Endothelial cell of umbilical vein (primary cell): Measurements from ENCODE around the gene HYAL3. TPM values are rescaled to one million over a fixed set of nuclear protein-coding genes. Genes with fewer than 3 reads are reported as not detected.

ENCODE experiments used
- BruUV-seq: library from RNA; stranded (reverse); fragments of 400-500 nt; replicated peaks from 2 replicates; lab custom pipeline; 2021; lab: Mats Ljungman, UMichigan
- CTCF ChIA-PET: fragments of 300-600, 350-600 bp; sonication (Branson Sonifier 250); formaldehyde crosslinking; loops from one replicate; lab custom pipeline; 2021; ENCODE audit warnings: antibody characterized with exemption, inconsistent platforms; lab: Charles Lee
- POLR2A ChIA-PET: fragments of 300-600, 350-600 bp; sonication (Branson Sonifier 250); formaldehyde crosslinking; loops from one replicate; lab custom pipeline; 2021; ENCODE audit warnings: antibody characterized with exemption, inconsistent platforms; lab: Charles Lee
- DNase-seq: peaks from one replicate; pipeline ENCODE4 v3.0.0-alpha.2; 2011; ENCODE audit warnings: low read depth, low spot score
- FAIRE-seq: peaks from 2 replicates; lab custom pipeline; 2011; peaks lifted over from hg19 to GRCh38; lab: Jason Lieb, UNC
- H2AFZ ChIP-seq: 2 replicates; pipeline ENCODE4 v1.6.0; 2012; ENCODE audit warnings: low read depth, low read length, control low read depth, inconsistent platforms
- H3K27ac ChIP-seq: 2 replicates; pipeline ENCODE4 v1.5.1; 2011; ENCODE audit warnings: low read depth, mild to moderate bottlenecking, control low read depth, low read length, moderate library complexity; ENCODE audit not compliant: insufficient read depth
- H3K27me3 ChIP-seq, 2 experiments: 2 replicates each; pipeline versions ENCODE4 v1.6.0 to v1.6.1; 2011; ENCODE audit warnings: low read length in 2 of 2, mixed read lengths in 1 of 2; ENCODE audit not compliant: control insufficient read depth in 2 of 2, insufficient read depth in 2 of 2
- H3K36me3 ChIP-seq, 2 experiments: 2 replicates in 1 of 2; 3 replicates in 1 of 2; pipeline ENCODE4 v1.5.1; 2011; ENCODE audit warnings: low read length in 2 of 2, mild to moderate bottlenecking in 1 of 2, moderate library complexity in 1 of 2; ENCODE audit not compliant: control insufficient read depth in 2 of 2, insufficient read depth in 2 of 2; ENCODE audit errors: extremely low read depth in 1 of 2
- H3K4me1 ChIP-seq: 3 replicates; pipeline ENCODE4 v1.5.1; 2011; ENCODE audit warnings: mild to moderate bottlenecking, low read length; ENCODE audit not compliant: control insufficient read depth, insufficient read depth; ENCODE audit errors: extremely low read depth
- H3K4me2 ChIP-seq: 2 replicates; pipeline ENCODE4 v1.6.1; 2011; ENCODE audit warnings: low read length, control low read depth, mixed read lengths; ENCODE audit not compliant: insufficient read depth
- H3K4me3 ChIP-seq, 3 experiments: fragments of 200-600 bp in 1 of 3; sonication (generic), shearing (Covaris generic) in 1 of 3; replicated peaks in 1 of 3; 2 replicates each; pipeline ENCODE4 v1.5.1; 2011 to 2016; ENCODE audit warnings: control low read depth in 3 of 3, low read length in 3 of 3, mild to moderate bottlenecking in 2 of 3, inconsistent platforms in 1 of 3, low read depth in 1 of 3, moderate library complexity in 1 of 3; ENCODE audit not compliant: insufficient read depth in 1 of 3
- H3K79me2 ChIP-seq: 2 replicates; pipeline ENCODE4 v1.6.0; 2012; ENCODE audit warnings: low read length, inconsistent platforms; ENCODE audit not compliant: control insufficient read depth, insufficient read depth
- H3K9ac ChIP-seq: replicated peaks from 2 replicates; pipeline ENCODE3; 2011; ENCODE audit warnings: low read length, control low read depth; ENCODE audit not compliant: insufficient read depth; ENCODE audit errors: extremely low read depth
- H3K9me1 ChIP-seq: replicated peaks from 3 replicates; pipeline ENCODE4 v1.6.0; 2011; ENCODE audit warnings: mild to moderate bottlenecking, low read length; ENCODE audit not compliant: control insufficient read depth, insufficient read depth; ENCODE audit errors: extremely low read depth
- H3K9me3 ChIP-seq: replicated peaks from 2 replicates; pipeline ENCODE4 v1.5.1; 2012; ENCODE audit warnings: low read length, inconsistent platforms; ENCODE audit not compliant: control insufficient read depth, insufficient read depth
- H4K20me1 ChIP-seq: replicated peaks from 2 replicates; pipeline ENCODE3; 2011; ENCODE audit warnings: mild to moderate bottlenecking, low read length; ENCODE audit not compliant: control insufficient read depth, insufficient read depth; ENCODE audit errors: extremely low read depth
- EZH2 ChIP-seq: IDR thresholded peaks from 2 replicates; pipeline ENCODE4 v1.6.1; 2012; ENCODE audit warnings: borderline replicate concordance, low read depth, mild to moderate bottlenecking, moderate library complexity, low read length, inconsistent platforms; ENCODE audit not compliant: severe bottlenecking
- FOS ChIP-seq: IDR thresholded peaks from 2 replicates; pipeline ENCODE4 v1.6.1; 2011; ENCODE audit warnings: mild to moderate bottlenecking, low read length, moderate library complexity, borderline replicate concordance; ENCODE audit not compliant: insufficient read depth
- GATA2 ChIP-seq: IDR thresholded peaks from 2 replicates; pipeline ENCODE4 v1.7.0; 2011; ENCODE audit warnings: low read depth, mild to moderate bottlenecking, moderate library complexity, mixed read lengths, low read length; ENCODE audit not compliant: insufficient read length, insufficient read depth
- MYC ChIP-seq: IDR thresholded peaks from one replicate; pipeline ENCODE4 v1.6.1; 2011; ENCODE audit warnings: mild to moderate bottlenecking, low read depth, low read length
- POLR2A ChIP-seq: IDR thresholded peaks from 2 replicates; pipeline ENCODE4 v1.6.1; 2012; ENCODE audit warnings: low read depth, mild to moderate bottlenecking, control low read depth, low read length
- POLR2AphosphoS5 ChIP-seq: IDR thresholded peaks from 2 replicates; pipeline ENCODE4 v1.6.1; 2012; ENCODE audit warnings: low read depth, mild to moderate bottlenecking, control low read depth, low read length, moderate library complexity; ENCODE audit not compliant: insufficient read depth
- dilution Hi-C: fragments of 300-500 bp; cut with MboI; formaldehyde crosslinking; loops from one replicate; pipeline ENCODE4 v1.15.0; 2019; ENCODE audit warnings: low sequenced_read_pairs; ENCODE audit not compliant: extremely low pct_ligation_motif_present
- intact Hi-C: fragments of 100-400 bp; cut with micrococcal nuclease; formaldehyde crosslinking; loops from one replicate; pipeline ENCODE4 v1.10.0; 2022
- polyA plus RNA-seq, 4 experiments: library from polyadenylated mRNA; depleted of rRNA in 3 of 4; stranded (reverse) in 3 of 4; unstranded in 1 of 4; fragments of >200 nt; gene quantifications; 2 replicates each; pipeline versions ENCODE4 v1.2.1 to v1.2.3, GENCODE V29; 2011 to 2012; ENCODE audit warnings: missing spikeins in 1 of 4
- total RNA-seq: library from RNA; stranded (reverse); gene quantifications from 2 replicates; pipeline ENCODE4 v1.2.3, GENCODE V29; 2021
- TF ChIP-seq, protein P1 (sequence below), 2 donors: IDR thresholded peaks; 1 replicate in 1 of 2; 2 replicates in 1 of 2; pipeline ENCODE4 v1.5.1; 2011; ENCODE audit warnings: low read length in 2 of 2, mild to moderate bottlenecking in 2 of 2, moderate library complexity in 2 of 2, control low read depth in 1 of 2, inconsistent platforms in 1 of 2, low read depth in 1 of 2; ENCODE audit not compliant: insufficient read depth in 1 of 2; ENCODE audit errors: extremely low read depth in 1 of 2
- TF ChIP-seq, protein P2 (sequence below): IDR thresholded peaks from 2 replicates; pipeline ENCODE4 v1.6.1; 2011; ENCODE audit not compliant: insufficient read depth, insufficient read length

Gene HYAL3
- total and polyA plus RNA-seq, 2 donors (not counting 3 experiments of a cell fraction or from before 2014, with no cell fraction given), result 4.8 to 11.5 TPM

DNA sequence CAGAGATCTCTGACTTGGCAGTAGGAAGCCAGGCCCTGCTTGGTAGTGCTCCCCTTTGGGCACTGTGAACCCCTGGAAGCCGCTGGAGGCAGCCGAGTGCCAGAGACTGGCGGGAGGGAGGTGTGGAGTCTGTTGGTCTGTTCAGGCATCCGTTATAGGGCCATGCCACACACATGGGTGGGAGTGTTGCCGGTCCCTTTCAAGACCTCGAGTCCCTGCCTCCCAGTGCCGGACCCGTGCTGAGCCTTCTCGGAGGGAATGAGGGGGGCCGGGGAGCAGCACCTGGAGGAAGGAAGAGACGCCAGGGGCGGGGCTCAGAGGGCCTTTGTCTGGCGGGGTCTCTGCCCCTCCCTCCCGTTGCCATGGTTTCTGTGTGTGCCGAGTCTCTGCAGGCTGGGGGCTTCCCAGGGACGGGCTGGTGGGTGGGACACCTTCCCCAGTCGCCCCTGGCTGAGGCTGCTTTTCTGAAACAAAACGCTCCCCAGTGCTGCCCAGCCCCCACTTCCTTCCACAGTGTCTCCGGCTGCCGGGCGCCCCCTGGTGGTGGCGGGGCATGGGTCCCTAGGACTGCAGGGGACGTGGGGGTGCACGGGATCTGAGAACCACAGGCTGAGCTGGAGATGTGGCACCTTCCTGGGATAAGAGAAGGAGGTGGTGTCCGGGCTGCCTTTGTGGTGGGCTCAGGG, 53.2 kb downstream of the HYAL3 start:
- H3K9me1 ChIP-seq, result no peaks in the 10 kb centered on the region
- no peak overlapping the region for H3K4me3 ChIP-seq
- peak overlapping the region; percentile 56 for H3K9ac ChIP-seq
- peaks cover 4 to 26% of the 10 kb centered on the region in 2 experiments for H3K36me3 ChIP-seq
- DNase-seq (peak; percentile 90), FAIRE-seq (peak; percentile 95)
- H3K4me2 ChIP-seq, result peak overlapping the region; percentile 32
- dilution Hi-C loops (no loop called here), intact Hi-C loops (loop anchor here (1.0 to 2.0 kb wide), 5 partner anchors 8 to 27 kb away; no protein-coding TSS in a partner anchor)
- H3K4me1 ChIP-seq, result peaks cover 92% of the 10 kb centered on the region
- BruUV-seq, result no TSS peak
- no peaks in the 10 kb centered on the region for H4K20me1 ChIP-seq
- H3K79me2 ChIP-seq, result peaks cover 91% of the 10 kb centered on the region
- no peaks in the 10 kb centered on the region for H3K27me3 ChIP-seq
- H3K27ac ChIP-seq, result peak overlapping the region; percentile 86
- no peaks in the 10 kb centered on the region for H3K9me3 ChIP-seq
- ChIA-PET POLR2A (interaction anchor here (1.0 to 1.9 kb wide), 4 partner anchors 10 to 82 kb away, joined by 3 to 14 read pairs (median 4); partner anchors contain the start of genes GNAI2, SEMA3B and TUSC2), CTCF (interaction anchor here (0.5 to 3.7 kb wide), 25 partner anchors 8 to 407 kb away, joined by 3 to 134 read pairs (median 6); partner anchors contain the start of genes GNAI2, GNAT1 and IFRD2)
- no peak for TF ChIP-seq MYC
- no peak for TF ChIP-seq GATA2
- TF ChIP-seq, protein P1, sequence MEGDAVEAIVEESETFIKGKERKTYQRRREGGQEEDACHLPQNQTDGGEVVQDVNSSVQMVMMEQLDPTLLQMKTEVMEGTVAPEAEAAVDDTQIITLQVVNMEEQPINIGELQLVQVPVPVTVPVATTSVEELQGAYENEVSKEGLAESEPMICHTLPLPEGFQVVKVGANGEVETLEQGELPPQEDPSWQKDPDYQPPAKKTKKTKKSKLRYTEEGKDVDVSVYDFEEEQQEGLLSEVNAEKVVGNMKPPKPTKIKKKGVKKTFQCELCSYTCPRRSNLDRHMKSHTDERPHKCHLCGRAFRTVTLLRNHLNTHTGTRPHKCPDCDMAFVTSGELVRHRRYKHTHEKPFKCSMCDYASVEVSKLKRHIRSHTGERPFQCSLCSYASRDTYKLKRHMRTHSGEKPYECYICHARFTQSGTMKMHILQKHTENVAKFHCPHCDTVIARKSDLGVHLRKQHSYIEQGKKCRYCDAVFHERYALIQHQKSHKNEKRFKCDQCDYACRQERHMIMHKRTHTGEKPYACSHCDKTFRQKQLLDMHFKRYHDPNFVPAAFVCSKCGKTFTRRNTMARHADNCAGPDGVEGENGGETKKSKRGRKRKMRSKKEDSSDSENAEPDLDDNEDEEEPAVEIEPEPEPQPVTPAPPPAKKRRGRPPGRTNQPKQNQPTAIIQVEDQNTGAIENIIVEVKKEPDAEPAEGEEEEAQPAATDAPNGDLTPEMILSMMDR (IDR thresholded peaks at IDR 0.05; ENCODE audit: extremely low read depth in 1 of 2, insufficient read depth in 1 of 2, low read depth in 1 of 2, low read length in 2 of 2), result peak; percentile 98 to 99
- TF ChIP-seq POLR2AphosphoS5, result peak; percentile 4
- no peak for TF ChIP-seq EZH2
- TF ChIP-seq POLR2A, result peak; percentile 6
- TF ChIP-seq FOS, result no peak
- TF ChIP-seq, protein P2, sequence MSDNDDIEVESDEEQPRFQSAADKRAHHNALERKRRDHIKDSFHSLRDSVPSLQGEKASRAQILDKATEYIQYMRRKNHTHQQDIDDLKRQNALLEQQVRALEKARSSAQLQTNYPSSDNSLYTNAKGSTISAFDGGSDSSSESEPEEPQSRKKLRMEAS, result no peak
- no peak overlapping the region for H2AFZ ChIP-seq
